Measurements from ENCODE around the gene HMG20A. TPM values are rescaled to one million over a fixed set of nuclear protein-coding genes. Genes with fewer than 3 reads are reported as not detected.

HMG20A gene
- total and polyA plus RNA-seq, 10 of the 15 experiments (the other 5 are each of a cell fraction or from before 2014, with no cell fraction given): 30.0 to 98.7 (median 46.8) TPM

DNA sequence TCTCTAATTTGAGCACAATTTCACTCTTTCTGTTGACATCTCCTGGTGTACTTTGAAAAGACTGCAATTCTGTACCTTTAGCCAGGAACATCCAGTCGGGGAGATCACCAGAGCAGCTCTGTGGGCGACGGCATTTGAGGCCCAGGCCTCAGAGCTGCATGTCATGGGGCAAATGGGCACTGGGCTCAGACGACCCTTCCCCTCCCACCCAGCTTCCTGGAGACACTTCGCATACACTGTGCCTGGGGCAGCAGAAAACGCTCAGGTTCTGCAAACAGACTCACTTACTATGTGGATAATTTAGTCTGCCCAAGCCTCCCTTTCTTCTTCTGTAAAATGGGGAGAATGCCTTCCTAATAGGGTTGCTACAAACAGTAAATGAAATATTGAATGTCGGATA lies 96.9 kb downstream of the HMG20A start:
- in situ Hi-C loops (cut with MboI): no loop called here
- H3K36me3 ChIP-seq (ENCODE audit: control insufficient read depth in 2 of 2, insufficient read depth in 2 of 2, low read length in 1 of 2): no peaks in the 10 kb centered on the region
- H3K4me3 ChIP-seq: no peak overlapping the region
- ChIA-PET POLR2A (interaction anchor here (1.2 kb wide), 1 partner anchor 9 kb away, joined by 4 read pairs; no protein-coding TSS in a partner anchor), SMC1A (ENCODE audit: uncharacterized antibody, unreplicated experiment) (no interaction called here), RAD21 (ENCODE audit: unreplicated experiment) (no interaction called here), CTCF (no interaction called here)
- TF ChIP-seq, protein P1, sequence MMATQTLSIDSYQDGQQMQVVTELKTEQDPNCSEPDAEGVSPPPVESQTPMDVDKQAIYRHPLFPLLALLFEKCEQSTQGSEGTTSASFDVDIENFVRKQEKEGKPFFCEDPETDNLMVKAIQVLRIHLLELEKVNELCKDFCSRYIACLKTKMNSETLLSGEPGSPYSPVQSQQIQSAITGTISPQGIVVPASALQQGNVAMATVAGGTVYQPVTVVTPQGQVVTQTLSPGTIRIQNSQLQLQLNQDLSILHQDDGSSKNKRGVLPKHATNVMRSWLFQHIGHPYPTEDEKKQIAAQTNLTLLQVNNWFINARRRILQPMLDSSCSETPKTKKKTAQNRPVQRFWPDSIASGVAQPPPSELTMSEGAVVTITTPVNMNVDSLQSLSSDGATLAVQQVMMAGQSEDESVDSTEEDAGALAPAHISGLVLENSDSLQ (IDR thresholded peaks at IDR 0.05): no peak
- TF ChIP-seq TARDBP (IDR thresholded peaks at IDR 0.05; ENCODE audit: borderline replicate concordance): no peak
- no peak for TF ChIP-seq JUND (IDR thresholded peaks at IDR 0.05; ENCODE audit: low read depth, low read length)
- TF ChIP-seq, protein P2, sequence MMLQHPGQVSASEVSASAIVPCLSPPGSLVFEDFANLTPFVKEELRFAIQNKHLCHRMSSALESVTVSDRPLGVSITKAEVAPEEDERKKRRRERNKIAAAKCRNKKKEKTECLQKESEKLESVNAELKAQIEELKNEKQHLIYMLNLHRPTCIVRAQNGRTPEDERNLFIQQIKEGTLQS (IDR thresholded peaks at IDR 0.05; ENCODE audit: borderline replicate concordance, extremely low read depth, low read depth, low read length): no peak
- no peak for TF ChIP-seq MYB (IDR thresholded peaks at IDR 0.05; ENCODE audit: borderline replicate concordance, low read depth, low read length)
- no peak overlapping the region for H2AFZ ChIP-seq (ENCODE audit: control insufficient read depth, low read depth, low read length)
- FAIRE-seq: no peak
- H3K4me1 ChIP-seq (ENCODE audit: control insufficient read depth, insufficient read depth, low read length): no peaks in the 10 kb centered on the region
- H4K20me1 ChIP-seq (ENCODE audit: control insufficient read depth, insufficient read depth): no peaks in the 10 kb centered on the region
- H3K27ac ChIP-seq (ENCODE audit: control insufficient read depth, insufficient read depth): no peak overlapping the region
- intact Hi-C loops (cut with micrococcal nuclease; ENCODE audit: unreplicated experiment): no loop called here
- H3K9ac ChIP-seq (ENCODE audit: control insufficient read depth, insufficient read depth, low read length): no peak overlapping the region
- H3K27me3 ChIP-seq (replicated peaks in 1 of 2; ENCODE audit: control insufficient read depth in 2 of 2, insufficient read depth in 2 of 2, low read length in 1 of 2): no peaks in the 10 kb centered on the region; a peak in 1 of 4 replicates
- no TSS peak for BruUV-seq (replicated peaks)
- no peak for DNase-seq (ENCODE audit: low read depth, low spot score)
- H3K79me2 ChIP-seq (ENCODE audit: control insufficient read depth, insufficient read depth, low read length): no peaks in the 10 kb centered on the region
- 69% methylated on average over 7 of the region's 7 CpGs for WGBS (ENCODE audit: insufficient coverage, insufficient replicate concordance, low lambda C conversion rate, missing lambda C conversion rate)
- ATAC-seq: no peak
- H3K9me3 ChIP-seq (replicated peaks; ENCODE audit: control insufficient read depth, insufficient read depth, low read length): no peaks in the 10 kb centered on the region
- no peak overlapping the region for H3K4me2 ChIP-seq (ENCODE audit: control insufficient read depth, insufficient read depth)

DNA sequence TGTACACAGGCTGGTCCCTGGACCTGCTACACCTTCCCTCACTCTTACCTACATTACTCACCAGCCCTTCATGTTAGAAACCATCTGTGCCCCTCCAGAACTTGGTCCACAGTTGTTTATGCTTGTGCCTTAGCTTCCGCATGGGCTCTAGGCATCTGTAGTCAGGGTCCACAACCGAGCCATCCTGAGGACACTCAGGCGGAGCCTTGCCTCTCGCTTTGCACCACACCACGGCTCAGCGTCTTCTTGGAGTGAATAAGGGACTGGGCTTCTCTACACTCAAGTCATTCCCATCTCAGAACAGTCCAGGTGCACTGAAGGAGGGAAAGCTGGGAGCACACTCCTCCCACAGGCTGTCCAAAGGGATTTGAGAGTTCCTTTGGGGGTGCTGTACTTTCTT lies 97.8 kb downstream of the HMG20A start:
- Histone ChIP-seq H3K9me3 (replicated peaks; ENCODE audit: control insufficient read depth, insufficient read depth, low read length) (no peaks in the 10 kb centered on the region), H4K20me1 (ENCODE audit: control insufficient read depth, insufficient read depth) (no peaks in the 10 kb centered on the region), H3K9ac (ENCODE audit: control insufficient read depth, insufficient read depth, low read length) (no peak overlapping the region), H2AFZ (ENCODE audit: control insufficient read depth, low read depth, low read length) (no peak overlapping the region), H3K27me3 (replicated peaks in 1 of 2; ENCODE audit: control insufficient read depth in 2 of 2, insufficient read depth in 2 of 2, low read length in 1 of 2) (no peaks in the 10 kb centered on the region; a peak in 1 of 4 replicates), H3K36me3 (ENCODE audit: control insufficient read depth in 2 of 2, insufficient read depth in 2 of 2, low read length in 1 of 2) (no peaks in the 10 kb centered on the region), H3K4me1 (ENCODE audit: control insufficient read depth, insufficient read depth, low read length) (no peaks in the 10 kb centered on the region), H3K4me3 (no peak overlapping the region), H3K4me2 (ENCODE audit: control insufficient read depth, insufficient read depth) (no peak overlapping the region), H3K27ac (ENCODE audit: control insufficient read depth, insufficient read depth) (no peak overlapping the region), H3K79me2 (ENCODE audit: control insufficient read depth, insufficient read depth, low read length) (no peaks in the 10 kb centered on the region)
- no peak for ATAC-seq
- DNase-seq (ENCODE audit: low read depth, low spot score): no peak
- ChIA-PET SMC1A (ENCODE audit: uncharacterized antibody, unreplicated experiment) (no interaction called here), RAD21 (ENCODE audit: unreplicated experiment) (no interaction called here), CTCF (interaction anchor here (1.0 kb wide), 1 partner anchor 20 kb away, joined by 4 read pairs; no protein-coding TSS in a partner anchor), POLR2A (interaction anchor here (1.2 kb wide), 1 partner anchor 10 kb away, joined by 4 read pairs; no protein-coding TSS in a partner anchor)
- BruUV-seq (replicated peaks): no TSS peak
- WGBS (ENCODE audit: insufficient coverage, insufficient replicate concordance, low lambda C conversion rate, missing lambda C conversion rate): 86% methylated on average over 6 of the region's 6 CpGs
- intact Hi-C loops (cut with micrococcal nuclease; ENCODE audit: unreplicated experiment) (no loop called here), in situ Hi-C loops (cut with MboI) (no loop called here)
- FAIRE-seq: no peak
- TF ChIP-seq MYC (IDR thresholded peaks at IDR 0.05; ENCODE audit: insufficient read depth, insufficient read length, insufficient replicate concordance, low read length, severe bottlenecking): no peak
- TF ChIP-seq KAT2A (conservative IDR thresholded peaks at IDR 0.05; ENCODE audit: control insufficient read depth, low read depth, low read length): no peak
- TF ChIP-seq NR2F1 (conservative IDR thresholded peaks at IDR 0.05): no peak
- TF ChIP-seq, protein P3, sequence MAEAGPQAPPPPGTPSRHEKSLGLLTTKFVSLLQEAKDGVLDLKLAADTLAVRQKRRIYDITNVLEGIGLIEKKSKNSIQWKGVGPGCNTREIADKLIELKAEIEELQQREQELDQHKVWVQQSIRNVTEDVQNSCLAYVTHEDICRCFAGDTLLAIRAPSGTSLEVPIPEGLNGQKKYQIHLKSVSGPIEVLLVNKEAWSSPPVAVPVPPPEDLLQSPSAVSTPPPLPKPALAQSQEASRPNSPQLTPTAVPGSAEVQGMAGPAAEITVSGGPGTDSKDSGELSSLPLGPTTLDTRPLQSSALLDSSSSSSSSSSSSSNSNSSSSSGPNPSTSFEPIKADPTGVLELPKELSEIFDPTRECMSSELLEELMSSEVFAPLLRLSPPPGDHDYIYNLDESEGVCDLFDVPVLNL (IDR thresholded peaks at IDR 0.05; ENCODE audit: low read depth, low read length): no peak
- TF ChIP-seq FOS (IDR thresholded peaks at IDR 0.05; ENCODE audit: borderline replicate concordance, extremely low read depth, insufficient read length): no peak
- TF ChIP-seq POLR2A (IDR thresholded peaks at IDR 0.05; ENCODE audit: low read depth, low read length): no peak
- TF ChIP-seq BACH1 (IDR thresholded peaks at IDR 0.05; ENCODE audit: borderline replicate concordance): no peak
- TF ChIP-seq CREM (IDR thresholded peaks at IDR 0.05; ENCODE audit: low read depth): no peak
